Measurements from ENCODE around the gene HIP1R.
"Not testable (repeated sequence)": the region's sequence is repeated elsewhere in the genome, so short reads cannot be mapped to it uniquely, and the experiment has no call there.

Gene HIP1R

GRCh38 chr12:122886161-122886560 is 50.9 kb downstream of the HIP1R start:
- no peaks in the 10 kb centered on the region for H3K9me3 ChIP-seq (ENCODE audit: control insufficient read depth in 1 of 2, low read length in 2 of 2)
- no peaks in the 10 kb centered on the region for H3K27me3 ChIP-seq (ENCODE audit: control insufficient read depth in 1 of 2, insufficient read depth in 2 of 2, low read length in 2 of 2)
- H3K4me1 ChIP-seq (ENCODE audit: control insufficient read depth in 1 of 2, insufficient read depth in 2 of 2, low read length in 2 of 2) = peaks cover 72 to 78% of the 10 kb centered on the region in 2 donors
- no peak overlapping the region for H3K9ac ChIP-seq (ENCODE audit: low read depth in 1 of 2, low read length in 2 of 2)
- H3K4me3 ChIP-seq (ENCODE audit: low read depth in 1 of 2, low read length in 2 of 2) = no peak overlapping the region
- no peak overlapping the region for H3K27ac ChIP-seq (ENCODE audit: low read depth, low read length)
- no peaks in the 10 kb centered on the region for H3K36me3 ChIP-seq (ENCODE audit: control insufficient read depth in 1 of 2, insufficient read depth in 2 of 2, low read length in 2 of 2)

GRCh38 chr12:122886851-122887818 is 51.9 kb downstream of the HIP1R start:
- peaks cover 76 to 82% of the 10 kb centered on the region in 2 donors for H3K4me1 ChIP-seq (ENCODE audit: control insufficient read depth in 1 of 2, insufficient read depth in 2 of 2, low read length in 2 of 2)
- peak overlapping the region; percentile 32 to 51 for H3K9ac ChIP-seq (ENCODE audit: low read depth in 1 of 2, low read length in 2 of 2)
- H3K4me3 ChIP-seq (ENCODE audit: low read depth in 1 of 2, low read length in 2 of 2) = peak overlapping the region; percentile 38 to 44
- H3K9me3 ChIP-seq (ENCODE audit: control insufficient read depth in 1 of 2, low read length in 2 of 2) = no peaks in the 10 kb centered on the region
- peak overlapping the region; percentile 82 for H3K27ac ChIP-seq (ENCODE audit: low read depth, low read length)
- H3K36me3 ChIP-seq (ENCODE audit: control insufficient read depth in 1 of 2, insufficient read depth in 2 of 2, low read length in 2 of 2) = no peaks in the 10 kb centered on the region
- no peaks in the 10 kb centered on the region for H3K27me3 ChIP-seq (ENCODE audit: control insufficient read depth in 1 of 2, insufficient read depth in 2 of 2, low read length in 2 of 2)

- H3K4me1 ChIP-seq (ENCODE audit: control insufficient read depth in 1 of 2, insufficient read depth in 2 of 2, low read length in 2 of 2) = peaks cover 77 to 83% of the 10 kb centered on the region in 2 donors
- no peaks in the 10 kb centered on the region for H3K9me3 ChIP-seq (ENCODE audit: control insufficient read depth in 1 of 2, low read length in 2 of 2)
- peak overlapping the region; percentile 82 for H3K27ac ChIP-seq (ENCODE audit: low read depth, low read length)
- H3K4me3 ChIP-seq (ENCODE audit: low read depth in 1 of 2, low read length in 2 of 2) = peak overlapping the region; percentile 44 to 56
- H3K36me3 ChIP-seq (ENCODE audit: control insufficient read depth in 1 of 2, insufficient read depth in 2 of 2, low read length in 2 of 2) = no peaks in the 10 kb centered on the region
- peak overlapping the region; percentile 32 to 51 for H3K9ac ChIP-seq (ENCODE audit: low read depth in 1 of 2, low read length in 2 of 2)
- no peaks in the 10 kb centered on the region for H3K27me3 ChIP-seq (ENCODE audit: control insufficient read depth in 1 of 2, insufficient read depth in 2 of 2, low read length in 2 of 2)
Measured at GRCh38 chr12:122887819-122888212, 52.6 kb downstream of the HIP1R start.

- H3K9ac ChIP-seq (ENCODE audit: low read depth in 1 of 2, low read length in 2 of 2) = peak overlapping the region; percentile 45 to 51
- H3K27me3 ChIP-seq (ENCODE audit: control insufficient read depth in 1 of 2, insufficient read depth in 2 of 2, low read length in 2 of 2) = no peaks in the 10 kb centered on the region
- peaks cover 79 to 83% of the 10 kb centered on the region in 2 donors for H3K4me1 ChIP-seq (ENCODE audit: control insufficient read depth in 1 of 2, insufficient read depth in 2 of 2, low read length in 2 of 2)
- H3K27ac ChIP-seq (ENCODE audit: low read depth, low read length) = peak overlapping the region; percentile 82
- no peaks in the 10 kb centered on the region for H3K36me3 ChIP-seq (ENCODE audit: control insufficient read depth in 1 of 2, insufficient read depth in 2 of 2, low read length in 2 of 2)
- no peaks in the 10 kb centered on the region for H3K9me3 ChIP-seq (ENCODE audit: control insufficient read depth in 1 of 2, low read length in 2 of 2)
- peak overlapping the region; percentile 44 to 56 for H3K4me3 ChIP-seq (ENCODE audit: low read depth in 1 of 2, low read length in 2 of 2)
Measured at GRCh38 chr12:122888232-122888752, 53.0 kb downstream of the HIP1R start.

- Histone ChIP-seq H3K4me3 (ENCODE audit: low read depth in 1 of 2, low read length in 2 of 2) (no peak overlapping the region), H3K36me3 (ENCODE audit: control insufficient read depth in 1 of 2, insufficient read depth in 2 of 2, low read length in 2 of 2) (no peaks in the 10 kb centered on the region), H3K27me3 (ENCODE audit: control insufficient read depth in 1 of 2, insufficient read depth in 2 of 2, low read length in 2 of 2) (no peaks in the 10 kb centered on the region), H3K27ac (ENCODE audit: low read depth, low read length) (no peak overlapping the region), H3K4me1 (ENCODE audit: control insufficient read depth in 1 of 2, insufficient read depth in 2 of 2, low read length in 2 of 2) (peaks cover 84 to 85% of the 10 kb centered on the region in 2 donors), H3K9ac (ENCODE audit: low read depth in 1 of 2, low read length in 2 of 2) (no peak overlapping the region), H3K9me3 (ENCODE audit: control insufficient read depth in 1 of 2, low read length in 2 of 2) (no peaks in the 10 kb centered on the region)
Measured at GRCh38 chr12:122889761-122890520, 54.7 kb downstream of the HIP1R start.

GRCh38 chr12:122891661-122892525 is 56.6 kb downstream of the HIP1R start:
- Histone ChIP-seq H3K9ac (ENCODE audit: low read depth in 1 of 2, low read length in 2 of 2) (peak overlapping the region; percentile 44 to 46), H3K27me3 (ENCODE audit: control insufficient read depth in 1 of 2, insufficient read depth in 2 of 2, low read length in 2 of 2) (no peaks in the 10 kb centered on the region), H3K9me3 (ENCODE audit: control insufficient read depth in 1 of 2, low read length in 2 of 2) (no peaks in the 10 kb centered on the region), H3K36me3 (ENCODE audit: control insufficient read depth in 1 of 2, insufficient read depth in 2 of 2, low read length in 2 of 2) (no peaks in the 10 kb centered on the region), H3K4me3 (ENCODE audit: low read depth in 1 of 2, low read length in 2 of 2) (peak overlapping the region; percentile 8 to 21), H3K27ac (ENCODE audit: low read depth, low read length) (peak overlapping the region; percentile 27), H3K4me1 (ENCODE audit: control insufficient read depth in 1 of 2, insufficient read depth in 2 of 2, low read length in 2 of 2) (peaks cover 72 to 80% of the 10 kb centered on the region in 2 donors)

- Histone ChIP-seq H3K4me3 (ENCODE audit: low read depth in 1 of 2, low read length in 2 of 2) (peak overlapping the region in 1 of 2 donors; percentile 8), H3K4me1 (ENCODE audit: control insufficient read depth in 1 of 2, insufficient read depth in 2 of 2, low read length in 2 of 2) (peaks cover 63 to 72% of the 10 kb centered on the region in 2 donors)
- not testable (repeated sequence) for H3K9me3 ChIP-seq (ENCODE audit: control insufficient read depth in 1 of 2, low read length in 2 of 2); H3K36me3 ChIP-seq (ENCODE audit: control insufficient read depth in 1 of 2, insufficient read depth in 2 of 2, low read length in 2 of 2); H3K27me3 ChIP-seq (ENCODE audit: control insufficient read depth in 1 of 2, insufficient read depth in 2 of 2, low read length in 2 of 2); H3K27ac ChIP-seq (ENCODE audit: low read depth, low read length); H3K9ac ChIP-seq (ENCODE audit: low read depth in 1 of 2, low read length in 2 of 2)
Measured at GRCh38 chr12:122892724-122893123, 57.5 kb downstream of the HIP1R start.

- H3K9me3 ChIP-seq (ENCODE audit: control insufficient read depth in 1 of 2, low read length in 2 of 2) = no peaks in the 10 kb centered on the region
- peak overlapping the region; percentile 92 to 98 for H3K9ac ChIP-seq (ENCODE audit: low read depth in 1 of 2, low read length in 2 of 2)
- peaks cover 60 to 69% of the 10 kb centered on the region in 2 donors for H3K4me1 ChIP-seq (ENCODE audit: control insufficient read depth in 1 of 2, insufficient read depth in 2 of 2, low read length in 2 of 2)
- no peaks in the 10 kb centered on the region for H3K27me3 ChIP-seq (ENCODE audit: control insufficient read depth in 1 of 2, insufficient read depth in 2 of 2, low read length in 2 of 2)
- peak overlapping the region; percentile 59 for H3K27ac ChIP-seq (ENCODE audit: low read depth, low read length)
- no peaks in the 10 kb centered on the region for H3K36me3 ChIP-seq (ENCODE audit: control insufficient read depth in 1 of 2, insufficient read depth in 2 of 2, low read length in 2 of 2)
- H3K4me3 ChIP-seq (ENCODE audit: low read depth in 1 of 2, low read length in 2 of 2) = peak overlapping the region; percentile 75 to 98
Measured at GRCh38 chr12:122893208-122894153, 58.2 kb downstream of the HIP1R start.
